Brain microvascular endothelial cell (primary cell): ENCODE results near the gene TACC2.

Source experiments
- DNase-seq: peaks from one replicate; pipeline ENCODE4 v3.0.0-alpha.2; 2020
- H3K27ac ChIP-seq: fragments of 250-450 bp; sonication (Bioruptor Pico); 2 replicates; pipeline ENCODE4 v1.5.1; 2020; ENCODE audit warnings: mild to moderate bottlenecking, moderate library complexity
- H3K27me3 ChIP-seq: fragments of 250-450 bp; sonication (Bioruptor Pico); replicated peaks from 2 replicates; pipeline ENCODE4 v1.5.1; 2020; ENCODE audit warnings: mild to moderate bottlenecking
- H3K36me3 ChIP-seq: fragments of 250-450 bp; sonication (Bioruptor Pico); replicated peaks from 2 replicates; pipeline ENCODE4 v1.5.1; 2020; ENCODE audit warnings: mild to moderate bottlenecking
- H3K4me3 ChIP-seq: 2 replicates; pipeline ENCODE4 v1.5.1; 2011; ENCODE audit warnings: low read depth, mild to moderate bottlenecking, control low read depth, low read length, moderate library complexity
- CTCF ChIP-seq: IDR thresholded peaks from 2 replicates; pipeline ENCODE4 v1.5.1; 2011; ENCODE audit warnings: low read depth, mild to moderate bottlenecking, moderate library complexity, low read length, control low read depth, inconsistent platforms; ENCODE audit errors: missing control alignments
- in situ Hi-C: cut with HindIII; loops from 2 replicates; pipeline ENCODE4 v1.10.0; 2017; ENCODE audit warnings: low sequenced_read_pairs, low pct_ligation_motif_present

The TACC2 gene

GRCh38 chr10:122132331-122132755 is 143.4 kb downstream of the TACC2 start:
- Histone ChIP-seq H3K27ac (no peak overlapping the region), H3K4me3 (no peak overlapping the region), H3K27me3 (no peaks in the 10 kb centered on the region), H3K36me3 (no peaks in the 10 kb centered on the region)
- TF ChIP-seq CTCF = no peak
- no peak for DNase-seq
- in situ Hi-C loops = no loop called here

- in situ Hi-C loops = no loop called here
- H3K27ac ChIP-seq = no peak overlapping the region
- no peak for DNase-seq
These were observed 144.1 kb downstream of the TACC2 start for GRCh38 chr10:122132882-122133565.

GRCh38 chr10:122135251-122136025 is 146.5 kb downstream of the TACC2 start:
- no peaks in the 10 kb centered on the region for H3K36me3 ChIP-seq
- H3K4me3 ChIP-seq = no peak overlapping the region
- H3K27ac ChIP-seq = no peak overlapping the region
- no peak for TF ChIP-seq CTCF
- in situ Hi-C loops = no loop called here
- DNase-seq = no peak
- no peaks in the 10 kb centered on the region for H3K27me3 ChIP-seq

More at GRCh38 chr10:122132882-122133565, 144.1 kb downstream of the TACC2 start:
- no peak overlapping the region for H3K4me3 ChIP-seq
- H3K36me3 ChIP-seq = no peaks in the 10 kb centered on the region
- H3K27me3 ChIP-seq = no peaks in the 10 kb centered on the region
- TF ChIP-seq CTCF = peak; percentile 25

- H3K4me3 ChIP-seq = no peak overlapping the region
- H3K27ac ChIP-seq = no peak overlapping the region
- in situ Hi-C loops = no loop called here
- H3K36me3 ChIP-seq = no peaks in the 10 kb centered on the region
- TF ChIP-seq CTCF = no peak
- no peaks in the 10 kb centered on the region for H3K27me3 ChIP-seq
- no peak for DNase-seq
These were observed 150.1 kb downstream of the TACC2 start for GRCh38 chr10:122138831-122139625.

- H3K36me3 ChIP-seq = no peaks in the 10 kb centered on the region
- in situ Hi-C loops = no loop called here
- TF ChIP-seq CTCF = no peak
- no peaks in the 10 kb centered on the region for H3K27me3 ChIP-seq
- no peak overlapping the region for H3K27ac ChIP-seq
- DNase-seq = no peak
- no peak overlapping the region for H3K4me3 ChIP-seq
These were observed 150.7 kb downstream of the TACC2 start for GRCh38 chr10:122139627-122140170.
